Activated naive CD4-positive, alpha-beta T cell treated with anti-CD3 and anti-CD28 coated beads, Interleukin-2, amount 10 ng/mL, durations not matched to agents 7 days and 5 days (primary cell): ENCODE measurements around the gene CT47C1.
"Not testable (repeated sequence)": the region's sequence is repeated elsewhere in the genome, so short reads cannot be mapped to it uniquely, and the experiment has no call there.

Experiments
- CTCF ChIA-PET: fragments of 350-600 bp; sonication (Branson Sonifier 250); formaldehyde crosslinking; loops from one replicate; lab custom pipeline; 2021; ENCODE audit warnings: antibody characterized with exemption; lab: Charles Lee
- DNase-seq: peaks from one replicate; pipeline ENCODE4 v3.0.0-alpha.2; 2020
- H3K27ac Mint-ChIP-seq: one replicate; pipeline ENCODE4 v1.8.0; 2021; ENCODE audit warnings: mild to moderate bottlenecking, moderate library complexity, mixed read lengths
- H3K27me3 Mint-ChIP-seq: one replicate; pipeline ENCODE4 v1.8.0; 2021; ENCODE audit warnings: mild to moderate bottlenecking, mixed read lengths
- H3K36me3 Mint-ChIP-seq: one replicate; pipeline ENCODE4 v1.8.0; 2021; ENCODE audit warnings: mixed read lengths
- H3K4me1 Mint-ChIP-seq: one replicate; pipeline ENCODE4 v1.8.0; 2021; ENCODE audit warnings: mixed read lengths
- H3K4me3 Mint-ChIP-seq: one replicate; pipeline ENCODE4 v1.8.0; 2021; ENCODE audit warnings: mild to moderate bottlenecking, moderate library complexity, mixed read lengths
- H3K9me3 Mint-ChIP-seq: one replicate; pipeline ENCODE4 v1.8.0; 2021; ENCODE audit warnings: mixed read lengths

CT47C1 gene

DNA sequence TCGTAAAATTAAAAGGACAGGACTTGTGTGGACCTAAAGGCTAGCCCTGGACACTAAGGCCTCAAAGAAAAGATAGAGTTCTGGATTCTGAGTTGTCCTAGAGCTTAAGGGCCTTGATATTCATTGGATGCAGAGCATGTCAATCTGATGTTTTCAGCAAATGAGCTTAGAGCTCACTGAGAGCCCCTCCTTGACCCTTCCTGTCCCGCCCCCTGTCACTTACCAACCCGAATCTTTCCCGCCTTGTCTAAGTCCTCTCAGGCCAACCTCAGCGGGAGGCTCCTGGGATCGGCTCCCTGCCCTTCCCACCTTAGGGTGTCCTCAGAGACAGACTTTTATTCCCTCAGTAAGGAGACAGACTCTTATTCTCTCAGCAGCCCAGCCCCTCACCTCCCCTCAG is at the start of gene CT47C1:
Gene CT47C1 (plus strand): TSS at position 250 of the 400 bp plus-strand sequence. CDS start 233 bp downstream, outside the sequence.
- Mint-ChIP-seq H3K27me3 (no peaks in the 10 kb centered on the region), H3K27ac (no peak within 1 kb of the TSS), H3K36me3 (no peaks in the 10 kb centered on the region), H3K4me3 (no peak within 1 kb of the TSS), H3K4me1 (no peaks in the 10 kb centered on the region), H3K9me3 (no peaks in the 10 kb centered on the region)
- CTCF ChIA-PET, result no interaction called here
- no peak for DNase-seq

DNA sequence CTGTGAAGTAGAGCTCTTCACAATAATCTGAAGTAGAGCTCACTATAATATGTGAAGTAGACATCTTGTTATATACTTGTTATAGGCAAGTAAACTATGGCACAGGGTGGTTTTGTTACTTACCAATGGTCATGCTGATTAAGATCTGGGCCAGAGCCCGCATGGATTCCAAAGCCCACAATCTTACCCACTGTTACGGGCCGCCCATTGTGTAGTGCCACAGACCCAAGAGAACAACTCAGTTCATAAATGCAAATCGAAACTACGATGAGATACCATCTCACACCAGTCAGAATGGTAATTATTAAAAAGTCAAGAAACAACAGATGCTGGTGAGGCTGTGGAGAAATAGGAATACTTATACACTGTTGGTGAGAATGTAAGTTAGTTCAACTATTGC is 46.9 kb upstream of the CT47C1 start:
- Mint-ChIP-seq H3K27ac (no peak overlapping the region), H3K9me3 (no peaks in the 10 kb centered on the region), H3K36me3 (no peaks in the 10 kb centered on the region), H3K4me1 (no peaks in the 10 kb centered on the region), H3K4me3 (no peak overlapping the region), H3K27me3 (no peaks in the 10 kb centered on the region)
- CTCF ChIA-PET, result no interaction called here
- DNase-seq, result no peak

DNA sequence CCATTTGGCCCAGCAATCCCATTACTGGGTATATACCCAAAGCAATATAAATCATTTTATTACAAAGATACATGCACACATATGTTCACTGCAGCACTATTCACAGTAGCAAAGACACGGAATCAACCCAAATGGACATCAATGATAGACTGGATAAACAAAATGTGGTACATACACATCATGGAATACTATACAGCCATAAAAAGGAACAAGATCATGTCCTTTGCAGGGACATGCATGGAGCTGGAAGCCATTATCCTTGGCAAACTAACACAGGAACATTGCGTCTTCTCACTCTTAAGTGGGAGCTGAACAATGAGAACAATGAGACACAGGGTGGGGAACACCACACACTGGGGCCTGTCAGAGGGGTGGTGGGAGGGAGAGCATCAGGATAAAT is 46.4 kb upstream of the CT47C1 start:
- H3K9me3 Mint-ChIP-seq, H3K4me3 Mint-ChIP-seq, H3K27ac Mint-ChIP-seq, H3K27me3 Mint-ChIP-seq, H3K4me1 Mint-ChIP-seq, CTCF ChIA-PET, H3K36me3 Mint-ChIP-seq, DNase-seq: not testable (repeated sequence)

DNA sequence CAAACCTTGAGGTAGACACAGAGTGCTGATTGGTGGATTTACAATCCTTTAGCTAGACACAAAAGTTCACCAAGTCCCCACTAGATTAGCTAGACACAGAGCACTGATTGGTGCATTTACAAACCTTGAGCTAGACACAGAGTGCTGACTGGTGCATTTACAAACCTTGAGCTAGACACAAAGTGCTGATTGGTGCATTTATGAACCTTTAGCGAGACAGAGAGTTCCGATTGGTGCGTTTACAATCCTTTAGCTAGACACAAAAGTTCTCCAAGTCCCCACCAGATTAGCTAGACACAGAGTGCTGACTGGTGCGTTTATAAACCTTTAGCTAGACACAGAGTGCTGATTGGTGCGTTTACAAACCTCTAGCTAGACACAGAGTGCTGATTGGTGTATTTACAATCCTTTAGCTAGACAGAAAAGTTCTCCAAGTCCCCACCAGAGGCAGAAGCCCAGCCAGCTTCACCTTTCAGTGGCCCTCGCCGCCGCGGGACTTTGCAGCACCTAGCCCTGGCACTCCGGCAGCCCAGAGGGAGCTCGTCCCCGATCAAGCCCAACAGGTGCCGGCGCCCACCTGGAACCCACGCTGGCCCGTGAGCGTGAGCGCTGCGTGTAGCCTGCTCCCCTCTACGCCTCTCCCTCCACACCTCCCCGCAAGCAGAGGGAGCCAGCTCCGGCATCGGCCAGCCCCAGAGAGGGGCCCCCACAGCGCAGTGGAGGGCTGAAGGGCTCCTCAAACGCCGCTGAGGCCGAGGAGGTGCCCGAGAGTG is 44.6 kb upstream of the CT47C1 start:
- H3K36me3 Mint-ChIP-seq, H3K27me3 Mint-ChIP-seq, H3K27ac Mint-ChIP-seq, H3K4me3 Mint-ChIP-seq, CTCF ChIA-PET, DNase-seq, H3K9me3 Mint-ChIP-seq, H3K4me1 Mint-ChIP-seq: not testable (repeated sequence)

DNA sequence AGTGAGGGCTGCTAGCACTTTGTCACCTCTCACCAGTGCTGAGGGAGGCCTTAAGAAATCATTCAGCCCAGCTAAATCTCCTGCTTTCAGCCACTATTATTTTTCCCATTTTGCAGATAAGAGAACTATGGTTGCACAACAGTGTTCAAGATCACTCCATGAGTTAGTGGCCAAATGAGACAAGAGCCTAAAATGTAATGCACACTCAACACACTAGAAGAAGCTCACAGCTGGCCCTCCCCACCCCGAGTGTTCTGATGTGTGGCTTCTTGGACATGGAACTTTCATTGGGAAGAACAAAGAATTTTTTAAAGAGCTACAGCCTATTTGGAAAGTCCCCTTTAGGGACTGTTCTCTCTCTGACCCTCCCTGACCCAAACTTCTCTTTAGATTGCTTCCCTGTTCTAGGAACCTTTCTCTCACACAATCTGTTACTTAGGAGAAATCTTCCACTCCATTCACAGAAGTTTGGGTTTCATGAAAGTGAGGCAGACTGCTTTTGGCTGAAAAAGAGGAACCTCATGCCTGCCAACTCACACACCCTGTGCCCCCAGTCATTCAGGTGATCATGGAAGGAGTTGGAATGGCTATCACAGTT is 44.0 kb upstream of the CT47C1 start:
- Mint-ChIP-seq H3K9me3 (no peaks in the 10 kb centered on the region), H3K27me3 (no peaks in the 10 kb centered on the region), H3K27ac (no peak overlapping the region), H3K4me1 (no peaks in the 10 kb centered on the region), H3K36me3 (no peaks in the 10 kb centered on the region), H3K4me3 (no peak overlapping the region)
- no peak for DNase-seq
- CTCF ChIA-PET, result no interaction called here

DNA sequence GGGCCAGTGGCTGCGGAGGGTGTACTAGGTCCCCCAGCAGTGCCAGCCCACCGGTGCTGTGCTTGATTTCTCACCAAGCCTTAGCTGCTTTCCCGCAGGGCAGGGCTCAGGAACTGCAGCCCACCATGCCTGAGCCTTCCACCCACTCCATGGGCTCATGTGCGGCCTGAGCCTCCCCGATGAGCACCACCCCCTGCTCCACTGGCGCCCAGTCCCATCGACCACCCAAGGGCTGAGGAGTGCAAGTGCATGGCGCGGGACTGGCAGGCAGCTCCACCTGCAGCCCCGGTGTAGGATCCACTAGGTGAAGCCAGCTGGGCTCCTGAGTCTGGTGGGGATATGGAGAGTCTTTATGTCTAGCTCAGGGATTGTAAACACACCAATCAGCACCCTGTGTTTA is 43.1 kb upstream of the CT47C1 start:
- H3K4me1 Mint-ChIP-seq, H3K27ac Mint-ChIP-seq, H3K4me3 Mint-ChIP-seq, DNase-seq, H3K36me3 Mint-ChIP-seq, H3K27me3 Mint-ChIP-seq, CTCF ChIA-PET, H3K9me3 Mint-ChIP-seq: not testable (repeated sequence)

DNA sequence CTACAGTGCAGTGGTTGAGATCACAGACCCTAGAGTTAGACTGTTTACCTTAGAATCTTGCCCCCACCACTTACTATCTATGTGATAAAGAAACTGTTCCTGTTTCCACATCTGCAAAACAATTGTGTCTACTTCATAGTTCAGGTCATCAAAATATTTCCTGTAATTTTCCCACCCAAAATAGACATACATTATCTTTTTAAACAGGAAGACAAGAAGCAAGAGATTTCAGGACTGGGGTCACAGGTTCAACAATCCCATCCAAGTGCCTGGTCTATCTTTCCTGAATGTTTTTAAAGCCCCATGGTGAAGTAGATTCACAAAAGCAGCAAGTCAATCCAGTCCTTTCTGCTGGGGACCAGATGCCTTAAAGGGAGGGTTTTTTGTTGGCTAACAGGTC is 41.8 kb upstream of the CT47C1 start:
- Mint-ChIP-seq H3K4me1 (no peaks in the 10 kb centered on the region), H3K4me3 (no peak overlapping the region), H3K27ac (no peak overlapping the region), H3K9me3 (no peaks in the 10 kb centered on the region), H3K27me3 (peaks cover 4% of the 10 kb centered on the region), H3K36me3 (no peaks in the 10 kb centered on the region)
- CTCF ChIA-PET, result no interaction called here
- no peak for DNase-seq

DNA sequence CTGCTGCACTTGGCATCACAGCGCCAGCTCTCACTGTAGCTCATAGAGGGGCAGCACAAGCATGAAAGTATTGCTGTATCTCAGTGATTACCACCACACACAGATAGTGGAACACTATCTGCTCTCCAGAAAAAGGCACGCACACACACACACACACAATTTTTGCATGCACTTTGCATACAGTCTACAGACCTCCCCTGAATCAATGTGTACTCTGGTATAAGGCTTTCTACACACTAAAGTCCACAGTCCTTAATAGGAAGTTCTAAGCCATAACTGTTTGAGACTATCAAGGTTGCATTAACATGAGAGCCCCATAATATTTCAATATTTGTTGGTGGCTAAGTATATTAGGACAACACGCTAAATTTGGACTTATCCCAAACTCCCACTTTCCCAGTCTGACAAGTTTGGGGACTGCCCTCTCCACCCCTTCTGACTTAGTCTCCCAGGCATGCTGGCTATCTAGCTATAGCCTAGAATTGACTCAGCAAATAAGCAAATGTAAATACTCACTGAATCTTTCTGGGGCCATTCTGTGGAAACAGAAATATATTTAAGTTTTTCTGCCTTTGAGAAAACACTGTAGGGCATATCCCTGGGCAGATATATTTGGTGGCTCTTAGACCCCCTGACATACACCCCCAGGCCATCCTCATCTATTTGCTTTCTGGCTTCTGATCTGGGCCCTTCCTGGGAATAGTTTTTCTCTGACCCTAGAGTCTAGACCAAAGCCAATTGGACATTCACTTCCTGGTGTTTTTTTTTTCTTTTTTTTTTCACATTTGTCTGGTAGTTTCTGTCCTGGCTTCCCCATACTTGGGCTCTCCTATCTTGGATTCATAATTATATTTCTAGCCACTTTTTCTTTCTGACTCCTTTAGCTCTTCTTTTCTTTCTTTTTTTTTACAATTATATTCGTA is 36.4 kb upstream of the CT47C1 start:
- no peak overlapping the region for H3K27ac Mint-ChIP-seq
- DNase-seq, result no peak
- H3K27me3 Mint-ChIP-seq, result peaks cover 4% of the 10 kb centered on the region
- CTCF ChIA-PET, result interaction anchor here (0.7 kb wide), 1 partner anchor 203 kb away, joined by 3 read pairs; no protein-coding TSS in a partner anchor
- no peak overlapping the region for H3K4me3 Mint-ChIP-seq
- H3K9me3 Mint-ChIP-seq, result no peaks in the 10 kb centered on the region
- H3K36me3 Mint-ChIP-seq, result no peaks in the 10 kb centered on the region
- no peaks in the 10 kb centered on the region for H3K4me1 Mint-ChIP-seq

DNA sequence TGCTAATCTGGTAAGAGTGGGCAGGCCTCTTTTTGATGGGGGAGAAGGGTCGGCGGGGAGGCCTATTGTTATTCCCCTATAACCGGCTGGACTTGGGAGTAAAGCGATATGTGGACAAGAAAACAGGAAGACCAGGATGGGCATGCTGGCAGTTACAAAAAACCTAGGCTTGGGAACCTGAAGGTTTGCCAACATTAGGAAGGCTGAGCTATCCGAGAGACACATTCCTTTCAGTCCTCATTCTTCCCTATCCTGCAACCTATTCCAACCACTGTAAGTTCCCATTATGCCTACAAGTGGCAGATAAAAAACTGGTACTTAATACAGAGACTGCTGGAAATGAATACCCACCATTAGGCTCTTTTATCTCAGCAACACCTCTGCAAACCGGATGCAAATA is 32.4 kb upstream of the CT47C1 start:
- no peaks in the 10 kb centered on the region for H3K9me3 Mint-ChIP-seq
- H3K4me3 Mint-ChIP-seq, result no peak overlapping the region
- H3K4me1 Mint-ChIP-seq, result no peaks in the 10 kb centered on the region
- no peak for DNase-seq
- no peaks in the 10 kb centered on the region for H3K36me3 Mint-ChIP-seq
- CTCF ChIA-PET, result no interaction called here
- no peaks in the 10 kb centered on the region for H3K27me3 Mint-ChIP-seq
- no peak overlapping the region for H3K27ac Mint-ChIP-seq

DNA sequence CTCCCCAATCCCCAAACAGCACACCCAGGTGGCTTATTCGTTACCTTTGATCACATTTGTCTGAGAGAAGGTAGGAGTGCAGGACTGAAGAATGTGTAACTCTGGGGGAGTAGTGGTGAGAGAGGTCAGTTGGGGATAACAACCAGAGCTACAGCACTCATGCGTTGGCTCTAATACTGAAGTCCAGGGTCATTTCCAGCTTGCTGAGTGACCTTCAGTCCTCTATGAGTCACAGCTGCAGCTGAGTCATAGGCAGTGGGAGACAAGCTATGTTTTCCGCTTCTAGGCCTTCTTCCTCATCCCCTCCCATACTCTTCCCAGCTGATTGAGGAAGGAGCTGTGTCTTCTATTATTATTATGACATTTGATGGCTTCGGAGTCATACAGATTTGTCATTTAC is 31.6 kb upstream of the CT47C1 start:
- Mint-ChIP-seq H3K36me3 (no peaks in the 10 kb centered on the region), H3K27me3 (no peaks in the 10 kb centered on the region), H3K4me3 (no peak overlapping the region), H3K27ac (no peak overlapping the region), H3K4me1 (no peaks in the 10 kb centered on the region), H3K9me3 (no peaks in the 10 kb centered on the region)
- CTCF ChIA-PET, result no interaction called here
- DNase-seq, result no peak

DNA sequence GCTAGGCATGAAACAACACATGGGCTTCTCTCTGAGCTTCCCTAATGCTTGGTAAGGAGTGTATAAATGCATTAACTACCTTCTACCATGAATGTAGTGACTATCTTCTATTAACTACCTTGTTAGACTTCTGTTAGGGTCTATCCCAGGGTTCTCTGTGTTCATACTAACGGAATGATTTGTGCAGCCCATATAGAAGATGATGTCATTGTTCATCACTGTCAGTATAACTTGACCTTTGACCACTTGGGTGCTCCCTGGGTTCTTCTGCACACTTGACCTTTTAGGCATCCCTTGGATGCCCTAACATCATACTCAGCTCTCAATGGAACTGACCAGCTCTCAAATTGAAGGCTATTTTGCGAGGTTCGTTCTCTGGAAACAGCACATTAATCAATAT is 30.8 kb upstream of the CT47C1 start:
- Mint-ChIP-seq H3K9me3 (no peaks in the 10 kb centered on the region), H3K36me3 (no peaks in the 10 kb centered on the region), H3K27me3 (no peaks in the 10 kb centered on the region), H3K4me3 (no peak overlapping the region), H3K27ac (no peak overlapping the region), H3K4me1 (no peaks in the 10 kb centered on the region)
- CTCF ChIA-PET, result no interaction called here
- DNase-seq, result no peak

DNA sequence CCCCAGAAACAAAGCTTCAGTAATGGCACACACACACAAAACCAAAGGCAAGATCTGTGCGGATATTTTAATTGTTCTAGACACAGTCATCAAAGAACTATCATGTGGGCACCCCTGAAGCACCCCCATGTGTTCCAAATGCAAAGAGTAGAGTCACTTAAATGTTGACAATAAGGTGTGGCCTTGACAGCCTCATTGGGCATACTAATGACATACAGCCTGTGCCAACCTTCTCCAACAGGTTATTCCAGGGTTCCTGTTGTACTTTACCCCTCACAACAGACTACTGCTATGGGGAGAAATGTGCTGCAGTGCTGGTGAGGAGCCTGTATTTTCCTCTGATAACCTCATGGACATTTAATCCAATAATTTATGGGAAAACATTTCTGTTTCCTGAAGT is 29.8 kb upstream of the CT47C1 start:
- Mint-ChIP-seq H3K9me3 (no peaks in the 10 kb centered on the region), H3K4me1 (no peaks in the 10 kb centered on the region), H3K27ac (no peak overlapping the region), H3K36me3 (no peaks in the 10 kb centered on the region), H3K4me3 (no peak overlapping the region), H3K27me3 (no peaks in the 10 kb centered on the region)
- CTCF ChIA-PET, result no interaction called here
- no peak for DNase-seq

DNA sequence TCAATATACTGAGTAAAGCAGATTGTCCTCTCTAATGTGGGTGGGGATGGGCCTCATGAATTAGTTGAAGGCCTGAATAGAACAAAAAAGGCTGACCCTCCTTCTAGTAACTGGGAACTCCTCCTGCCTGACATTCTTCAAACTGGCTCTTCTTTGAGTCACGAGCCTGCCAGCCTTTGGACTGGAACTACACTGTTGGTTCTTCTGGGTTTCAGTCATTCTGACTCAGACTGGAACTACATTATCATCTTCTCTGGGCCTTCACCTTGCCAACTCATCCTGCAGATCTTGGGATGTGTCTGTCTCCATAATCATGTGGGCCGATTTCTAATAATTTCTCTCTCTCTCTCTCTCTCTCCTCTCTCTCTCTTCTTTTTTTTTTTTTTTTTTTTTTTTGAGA is 26.9 kb upstream of the CT47C1 start:
- Mint-ChIP-seq H3K27me3 (no peaks in the 10 kb centered on the region), H3K9me3 (no peaks in the 10 kb centered on the region), H3K36me3 (no peaks in the 10 kb centered on the region), H3K4me3 (no peak overlapping the region), H3K4me1 (no peaks in the 10 kb centered on the region), H3K27ac (no peak overlapping the region)
- CTCF ChIA-PET, result no interaction called here
- DNase-seq, result no peak

DNA sequence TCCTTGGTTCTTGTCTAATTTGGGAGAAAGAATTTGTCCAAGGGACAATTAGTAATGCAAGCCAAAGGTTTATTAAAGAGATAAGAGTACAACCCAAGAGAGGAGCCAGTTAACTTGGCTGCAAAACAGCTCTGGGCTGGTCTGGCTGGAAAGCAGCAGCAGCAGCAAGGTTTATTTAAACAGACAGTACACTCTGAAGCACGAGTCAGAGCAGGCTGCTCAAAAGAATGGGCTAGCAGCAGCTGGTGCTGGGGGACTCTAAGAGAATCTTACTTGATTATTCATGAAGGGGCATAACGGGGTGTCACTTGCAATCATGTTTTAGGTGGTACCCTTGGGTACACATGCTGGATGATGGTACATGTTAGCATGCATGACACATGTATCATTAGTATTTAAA is 17.1 kb upstream of the CT47C1 start:
- no peaks in the 10 kb centered on the region for H3K4me1 Mint-ChIP-seq
- CTCF ChIA-PET, result no interaction called here

More for the DNA sequence above, 17.1 kb upstream of the CT47C1 start:
- Mint-ChIP-seq H3K9me3 (no peaks in the 10 kb centered on the region), H3K36me3 (no peaks in the 10 kb centered on the region), H3K27me3 (no peaks in the 10 kb centered on the region), H3K4me3 (no peak overlapping the region), H3K27ac (no peak overlapping the region)
- DNase-seq, result no peak
